HEK293 (cell line): Measurements from ENCODE around the gene GRB10.

Source experiments
- CTCF ChIA-PET: fragments of 350-600 bp; formaldehyde crosslinking; extraction: SDS; loops from one replicate; lab custom pipeline; 2021; ENCODE audit warnings: antibody characterized with exemption; lab: Yijun Ruan, JAX
- POLR2A ChIA-PET: fragments of 300-600 bp; formaldehyde crosslinking; extraction: SDS; loops from one replicate; lab custom pipeline; 2020; ENCODE audit warnings: antibody characterized with exemption, inconsistent platforms; lab: Yijun Ruan, JAX
- H3K27ac ChIP-seq: fragments of 200-500 bp; sonication (Bioruptor generic); 2 replicates; pipeline ENCODE4 v1.5.1; 2014; ENCODE audit warnings: low read depth, low read length, control low read depth, inconsistent platforms; ENCODE audit errors: extremely low read depth
- H3K36me3 ChIP-seq, 2 experiments: fragments of 200-500 bp in 1 of 2; sonication (Bioruptor generic) in 1 of 2; 1 replicate in 1 of 2; 2 replicates in 1 of 2; pipeline ENCODE4 v1.5.1; 2014 to 2017; ENCODE audit warnings: inconsistent platforms in 2 of 2, low read length in 2 of 2; ENCODE audit not compliant: control insufficient read depth in 2 of 2, insufficient read depth in 1 of 2
- H3K4me1 ChIP-seq: fragments of 200-500 bp; sonication (Bioruptor generic); 2 replicates; pipeline ENCODE4 v1.5.1; 2014; ENCODE audit warnings: mild to moderate bottlenecking, low read length, inconsistent platforms; ENCODE audit not compliant: control insufficient read depth, insufficient read depth
- H3K4me3 ChIP-seq: 2 replicates; pipeline ENCODE4 v1.5.1; 2011; ENCODE audit warnings: low read depth, mild to moderate bottlenecking, control low read depth, low read length, moderate library complexity
- H3K9me3 ChIP-seq: fragments of 200-500 bp; sonication (Bioruptor generic); 2 replicates; pipeline ENCODE4 v1.5.1; 2014; ENCODE audit warnings: low read depth, low read length, inconsistent platforms; ENCODE audit not compliant: control insufficient read depth, insufficient read depth
- BCL11A ChIP-seq: fragments of 450-650 bp; formaldehyde crosslinking; IDR thresholded peaks from 2 replicates; pipeline ENCODE4 v1.5.1; 2016; ENCODE audit warnings: low read depth, missing biosample characterization, missing genetic modification characterization
- GFI1B ChIP-seq: fragments of 450-650 bp; formaldehyde crosslinking; IDR thresholded peaks from 2 replicates; pipeline ENCODE4 v1.5.1; 2016; ENCODE audit warnings: missing biosample characterization, missing genetic modification characterization
- HOXC10 ChIP-seq: sonication (generic); formaldehyde crosslinking; IDR thresholded peaks from 2 replicates; pipeline ENCODE4 v1.8.1; 2023; ENCODE audit warnings: mild to moderate bottlenecking, missing genetic modification reagents
- KLF10 ChIP-seq: fragments of 450-650 bp; IDR thresholded peaks from 2 replicates; pipeline ENCODE4 v1.5.1; 2018; ENCODE audit warnings: missing biosample characterization, mild to moderate bottlenecking, missing genetic modification characterization
- KLF9 ChIP-seq: fragments of 450-650 bp; formaldehyde crosslinking; IDR thresholded peaks from 2 replicates; pipeline ENCODE4 v1.5.1; 2016; ENCODE audit warnings: missing biosample characterization, missing genetic modification characterization, low read depth
- OSR2 ChIP-seq: fragments of 450-650 bp; formaldehyde crosslinking; IDR thresholded peaks from 2 replicates; pipeline ENCODE4 v1.5.1; 2016; ENCODE audit warnings: missing biosample characterization, missing genetic modification characterization
- SP7 ChIP-seq: fragments of 450-650 bp; formaldehyde crosslinking; IDR thresholded peaks from 2 replicates; pipeline ENCODE4 v1.5.1; 2016; ENCODE audit warnings: missing biosample characterization, missing genetic modification characterization
- WT1 ChIP-seq: fragments of 450-650 bp; formaldehyde crosslinking; IDR thresholded peaks from 2 replicates; pipeline ENCODE4 v1.5.1; 2016; ENCODE audit warnings: missing biosample characterization, missing genetic modification characterization
- ZNF146 ChIP-seq: fragments of 450-650 bp; formaldehyde crosslinking; IDR thresholded peaks from 2 replicates; pipeline ENCODE4 v1.5.1; 2016; ENCODE audit warnings: missing biosample characterization, missing genetic modification characterization
- ZNF23 ChIP-seq: fragments of 450-650 bp; formaldehyde crosslinking; IDR thresholded peaks from 2 replicates; pipeline ENCODE4 v1.5.1; 2016; ENCODE audit warnings: missing biosample characterization, missing genetic modification characterization, borderline replicate concordance
- ZNF248 ChIP-seq: fragments of 450-650 bp; formaldehyde crosslinking; IDR thresholded peaks from 2 replicates; pipeline ENCODE4 v1.5.1; 2017; ENCODE audit warnings: missing biosample characterization, missing genetic modification characterization
- ZNF274 ChIP-seq, 2 experiments: fragments of 200-500 bp in 1 of 2; fragments of 450-650 bp in 1 of 2; sonication (Bioruptor generic) in 1 of 2; formaldehyde crosslinking in 1 of 2; IDR thresholded peaks; 2 replicates each; pipeline versions ENCODE4 v1.5.1 to v1.6.1; 2014 to 2016; ENCODE audit warnings: borderline replicate concordance in 1 of 2, inconsistent platforms in 1 of 2, low read length in 1 of 2, missing biosample characterization in 1 of 2, missing genetic modification characterization in 1 of 2
- ZNF394 ChIP-seq: fragments of 450-650 bp; formaldehyde crosslinking; IDR thresholded peaks from 2 replicates; pipeline ENCODE4 v1.5.1; 2016; ENCODE audit warnings: missing biosample characterization, missing genetic modification characterization, mild to moderate bottlenecking, moderate library complexity, borderline replicate concordance
- ZNF501 ChIP-seq: fragments of 450-650 bp; formaldehyde crosslinking; IDR thresholded peaks from 2 replicates; pipeline ENCODE4 v1.5.1; 2016; ENCODE audit warnings: missing biosample characterization, missing genetic modification characterization
- ZNF555 ChIP-seq: fragments of 450-650 bp; formaldehyde crosslinking; conservative IDR thresholded peaks from 2 replicates; pipeline ENCODE4 v1.5.1; 2017; ENCODE audit warnings: missing biosample characterization, mild to moderate bottlenecking, missing genetic modification characterization, inconsistent platforms
- ZNF660 ChIP-seq: fragments of 450-650 bp; IDR thresholded peaks from 2 replicates; pipeline ENCODE4 v1.5.1; 2018; ENCODE audit warnings: missing biosample characterization, mild to moderate bottlenecking, missing genetic modification characterization
- ZNF76 ChIP-seq: fragments of 450-650 bp; formaldehyde crosslinking; IDR thresholded peaks from 2 replicates; pipeline ENCODE4; 2016; ENCODE audit warnings: low read depth, missing biosample characterization, missing genetic modification characterization, borderline replicate concordance
- ZNF791 ChIP-seq: fragments of 450-650 bp; formaldehyde crosslinking; IDR thresholded peaks from 2 replicates; pipeline ENCODE4 v1.5.1; 2016; ENCODE audit warnings: missing biosample characterization, missing genetic modification characterization
- ZSCAN16 ChIP-seq: fragments of 450-650 bp; formaldehyde crosslinking; IDR thresholded peaks from 2 replicates; pipeline ENCODE4 v1.5.1; 2016; ENCODE audit warnings: missing biosample characterization, missing genetic modification characterization
- TF ChIP-seq, protein P1 (sequence below): fragments of 450-650 bp; formaldehyde crosslinking; IDR thresholded peaks from 2 replicates; pipeline ENCODE4 v1.5.1; 2016; ENCODE audit warnings: missing biosample characterization, missing genetic modification characterization, low read depth
- TF ChIP-seq, protein P2 (sequence below): fragments of 450-650 bp; formaldehyde crosslinking; IDR thresholded peaks from 2 replicates; pipeline ENCODE4 v1.5.1; 2016; ENCODE audit warnings: missing biosample characterization, missing genetic modification characterization

GRB10 gene

DNA sequence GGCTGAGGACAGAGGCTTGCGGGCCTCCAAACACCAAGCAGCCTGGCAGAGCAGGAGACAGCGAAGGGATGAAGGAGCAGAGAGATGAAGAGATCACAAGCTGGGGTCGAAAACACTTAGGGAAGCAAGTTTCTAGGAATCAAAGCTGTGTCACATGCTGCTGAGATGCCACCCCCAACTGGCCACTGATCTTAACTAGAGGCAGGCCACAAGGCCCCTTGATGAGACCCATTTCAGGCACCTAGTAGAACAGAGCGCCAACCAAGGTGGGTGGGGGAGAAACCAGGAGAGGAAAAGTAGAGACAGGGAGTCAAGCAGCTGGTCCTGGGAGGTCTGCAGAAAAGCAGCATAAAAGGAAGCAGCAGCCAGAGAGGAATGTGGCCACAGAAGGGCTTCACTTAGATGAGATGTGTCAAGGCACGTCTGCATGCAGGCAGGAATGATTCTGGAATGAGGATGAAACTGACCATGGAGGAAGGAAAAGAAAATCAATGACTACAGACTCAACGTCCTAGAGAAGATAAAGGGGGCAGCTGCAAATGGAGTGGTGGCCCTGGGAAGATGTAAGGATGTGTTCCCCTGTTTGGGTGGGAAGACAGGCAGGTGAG, 132.5 kb downstream of the GRB10 start:
- no peak overlapping the region for H3K4me3 ChIP-seq
- H3K27ac ChIP-seq = no peak overlapping the region
- POLR2A ChIA-PET = no interaction called here
- H3K36me3 ChIP-seq = peaks cover 0 to 3% of the 10 kb centered on the region in 2 experiments; a peak in 1 of 3 replicates
- no peaks in the 10 kb centered on the region for H3K9me3 ChIP-seq
- CTCF ChIA-PET = interaction anchor here (1.0 kb wide), 1 partner anchor 513 kb away, joined by 3 read pairs; no protein-coding TSS in a partner anchor
- H3K4me1 ChIP-seq = no peaks in the 10 kb centered on the region
- TF ChIP-seq, protein P1, sequence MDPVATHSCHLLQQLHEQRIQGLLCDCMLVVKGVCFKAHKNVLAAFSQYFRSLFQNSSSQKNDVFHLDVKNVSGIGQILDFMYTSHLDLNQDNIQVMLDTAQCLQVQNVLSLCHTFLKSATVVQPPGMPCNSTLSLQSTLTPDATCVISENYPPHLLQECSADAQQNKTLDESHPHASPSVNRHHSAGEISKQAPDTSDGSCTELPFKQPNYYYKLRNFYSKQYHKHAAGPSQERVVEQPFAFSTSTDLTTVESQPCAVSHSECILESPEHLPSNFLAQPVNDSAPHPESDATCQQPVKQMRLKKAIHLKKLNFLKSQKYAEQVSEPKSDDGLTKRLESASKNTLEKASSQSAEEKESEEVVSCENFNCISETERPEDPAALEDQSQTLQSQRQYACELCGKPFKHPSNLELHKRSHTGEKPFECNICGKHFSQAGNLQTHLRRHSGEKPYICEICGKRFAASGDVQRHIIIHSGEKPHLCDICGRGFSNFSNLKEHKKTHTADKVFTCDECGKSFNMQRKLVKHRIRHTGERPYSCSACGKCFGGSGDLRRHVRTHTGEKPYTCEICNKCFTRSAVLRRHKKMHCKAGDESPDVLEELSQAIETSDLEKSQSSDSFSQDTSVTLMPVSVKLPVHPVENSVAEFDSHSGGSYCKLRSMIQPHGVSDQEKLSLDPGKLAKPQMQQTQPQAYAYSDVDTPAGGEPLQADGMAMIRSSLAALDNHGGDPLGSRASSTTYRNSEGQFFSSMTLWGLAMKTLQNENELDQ (tag by site-specific recombination) = no peak
- TF ChIP-seq HOXC10 (CRISPR knock-in tag) = no peak
- TF ChIP-seq ZNF23 (tag by site-specific recombination) = no peak
- TF ChIP-seq ZNF248 = no peak
- no peak for TF ChIP-seq ZNF501 (tag by site-specific recombination)
- no peak for TF ChIP-seq ZNF146
- TF ChIP-seq ZNF791 = no peak
- TF ChIP-seq ZNF660 (tag by site-specific recombination) = no peak
- TF ChIP-seq SP7 (tag by site-specific recombination) = no peak
- TF ChIP-seq GFI1B = no peak
- no peak for TF ChIP-seq ZNF76 (tag by site-specific recombination)
- no peak for TF ChIP-seq KLF10 (tag by site-specific recombination)
- no peak for TF ChIP-seq OSR2 (tag by site-specific recombination)
- no peak for TF ChIP-seq ZNF555 (tag by site-specific recombination)
- TF ChIP-seq, protein P2, sequence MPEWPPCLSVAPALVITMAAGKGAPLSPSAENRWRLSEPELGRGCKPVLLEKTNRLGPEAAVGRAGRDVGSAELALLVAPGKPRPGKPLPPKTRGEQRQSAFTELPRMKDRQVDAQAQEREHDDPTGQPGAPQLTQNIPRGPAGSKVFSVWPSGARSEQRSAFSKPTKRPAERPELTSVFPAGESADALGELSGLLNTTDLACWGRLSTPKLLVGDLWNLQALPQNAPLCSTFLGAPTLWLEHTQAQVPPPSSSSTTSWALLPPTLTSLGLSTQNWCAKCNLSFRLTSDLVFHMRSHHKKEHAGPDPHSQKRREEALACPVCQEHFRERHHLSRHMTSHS (tag by site-specific recombination) = no peak
- TF ChIP-seq KLF9 (tag by site-specific recombination) = no peak
- TF ChIP-seq ZNF394 (tag by site-specific recombination) = no peak

DNA sequence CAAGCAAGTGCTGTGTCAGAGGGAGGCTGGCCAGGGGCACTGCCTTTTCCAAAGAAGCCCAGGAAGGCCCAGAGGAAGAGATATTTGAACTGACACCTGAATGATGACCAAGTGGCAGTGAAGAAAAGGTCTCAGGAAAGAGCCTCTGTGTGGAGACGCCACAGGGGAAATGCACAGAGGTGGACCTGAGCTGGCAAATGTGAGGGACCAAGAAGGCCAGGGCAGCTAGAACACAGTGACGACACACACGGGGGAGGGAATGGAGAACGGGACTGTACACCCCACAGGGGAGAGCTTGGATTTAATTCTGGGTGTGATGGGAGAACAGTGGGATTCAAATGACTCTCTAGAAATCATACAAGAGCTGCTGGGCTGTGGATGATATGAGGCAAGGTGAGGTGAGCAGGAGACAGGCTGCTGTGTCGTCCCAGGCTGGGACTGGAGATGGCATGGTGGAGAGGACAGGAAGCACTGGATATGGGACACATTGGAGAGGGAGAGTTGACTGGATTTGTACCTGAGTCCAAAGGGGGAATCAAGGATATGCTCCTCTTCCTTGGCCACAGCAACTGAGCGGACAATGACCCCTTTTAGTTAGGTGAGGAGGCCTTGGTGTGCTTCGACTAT, 133.3 kb downstream of the GRB10 start:
- ChIA-PET POLR2A (no interaction called here), CTCF (interaction anchor here (1.0 kb wide), 1 partner anchor 513 kb away, joined by 3 read pairs; no protein-coding TSS in a partner anchor)
- H3K9me3 ChIP-seq = no peaks in the 10 kb centered on the region
- no peak overlapping the region for H3K4me3 ChIP-seq
- no peak overlapping the region for H3K27ac ChIP-seq
- H3K36me3 ChIP-seq = peaks cover 0 to 3% of the 10 kb centered on the region in 2 experiments; a peak in 1 of 3 replicates
- TF ChIP-seq ZSCAN16 (tag by site-specific recombination) (no peak), WT1 (tag by site-specific recombination) (no peak), KLF9 (tag by site-specific recombination) (no peak), BCL11A (no peak), ZNF274 (IDR thresholded peaks at IDR 0.05; ENCODE audit: low read length) (no peak), ZNF274 (tag by site-specific recombination; IDR thresholded peaks at IDR 0.05; ENCODE audit: borderline replicate concordance) (no peak)
- no peaks in the 10 kb centered on the region for H3K4me1 ChIP-seq
